Forelimb muscle (tissue), 1 donor: ENCODE data around the gene COL23A1. TPM values are rescaled to one million over a fixed set of nuclear protein-coding genes. Genes with fewer than 3 reads are reported as not detected.

Experiments
- DNase-seq: peaks from one replicate; pipeline ENCODE4 v3.0.0-alpha.2; 2013; ENCODE audit warnings: low read depth
- polyA plus RNA-seq: library from polyadenylated mRNA; unstranded; fragments of 120-200 nt; gene quantifications from one replicate; pipeline ENCODE4 v1.2.1, GENCODE V29; 2013; ENCODE audit not compliant: insufficient read length

Gene COL23A1
- polyA plus RNA-seq, 1 donor = 10.1 TPM

GRCh38 chr5:178424810-178425177 lies 165.4 kb downstream of the COL23A1 start:
- no peak for DNase-seq

- DNase-seq = no peak
These were observed 166.0 kb downstream of the COL23A1 start for GRCh38 chr5:178423901-178424809.

DNA sequence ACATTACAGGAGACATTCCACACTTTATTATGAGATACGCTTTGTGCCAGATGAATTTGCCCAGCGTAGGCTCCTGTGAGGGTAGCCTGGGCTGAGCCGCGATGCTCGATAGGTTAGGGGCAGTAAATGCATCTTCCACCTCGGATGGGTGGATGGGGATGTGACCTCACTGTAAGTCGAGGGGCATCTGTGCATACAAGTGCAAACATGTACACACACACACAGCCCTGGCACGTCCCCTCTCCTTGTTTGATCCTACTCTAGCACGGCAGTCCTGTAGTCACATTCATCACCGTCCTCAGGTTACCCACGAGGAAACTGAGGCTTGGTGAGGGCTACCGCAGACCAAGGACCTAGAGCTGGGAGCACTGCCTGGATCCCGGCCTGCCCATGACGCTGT lies 166.8 kb downstream of the COL23A1 start:
- no peak for DNase-seq

DNA sequence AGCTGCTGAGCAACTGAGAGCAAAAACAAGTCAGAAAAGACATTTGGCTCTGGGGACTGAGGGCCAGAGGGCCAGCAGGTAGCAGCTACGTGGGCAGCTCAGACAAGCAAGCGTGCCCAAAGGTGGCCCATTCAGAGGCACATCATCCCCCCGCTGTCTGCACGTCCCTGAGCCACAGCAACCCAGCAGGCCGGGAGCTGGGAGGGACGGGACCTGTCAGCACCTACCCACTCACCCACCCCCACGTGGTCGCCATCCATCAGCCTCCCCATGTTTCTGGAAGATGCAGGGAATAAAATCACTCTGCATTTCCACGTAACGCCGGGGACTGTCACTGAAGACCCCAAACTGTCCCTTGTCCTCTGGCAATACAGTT lies 167.8 kb downstream of the COL23A1 start:
- no peak for DNase-seq

DNA sequence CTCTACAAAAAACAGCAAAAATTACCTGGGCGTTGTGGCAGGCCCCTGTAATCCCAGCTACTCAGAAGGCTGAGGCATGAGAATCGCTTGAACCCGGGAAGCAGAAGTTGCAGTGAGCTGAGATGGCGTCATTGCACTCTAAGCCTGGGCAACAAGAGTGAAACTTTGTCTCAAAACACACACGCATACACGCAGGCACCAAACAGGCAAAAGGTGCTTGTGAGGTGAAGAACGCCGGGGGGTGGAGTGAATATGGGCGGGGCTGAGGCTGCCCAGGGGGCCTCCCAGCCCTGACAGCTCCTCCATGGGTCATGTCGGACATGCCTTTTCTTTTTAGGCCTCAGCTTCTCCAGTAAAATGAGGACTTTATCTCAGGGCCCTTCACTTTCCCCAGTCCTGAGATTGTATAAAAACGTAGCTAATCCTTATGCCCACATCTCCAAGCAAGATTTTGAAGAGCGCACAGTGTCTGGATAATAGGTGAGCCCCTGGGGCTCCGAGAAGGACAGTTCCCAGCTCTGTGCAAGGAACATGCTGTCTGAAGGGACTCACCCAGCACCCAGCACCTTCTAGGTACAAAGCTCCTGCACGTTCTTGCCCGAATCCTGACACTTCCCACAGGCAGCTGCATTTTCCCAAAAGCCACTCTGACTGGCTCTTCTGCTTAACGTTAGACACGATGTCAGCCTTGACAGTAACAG lies 168.3 kb downstream of the COL23A1 start:
- DNase-seq = no peak

DNA sequence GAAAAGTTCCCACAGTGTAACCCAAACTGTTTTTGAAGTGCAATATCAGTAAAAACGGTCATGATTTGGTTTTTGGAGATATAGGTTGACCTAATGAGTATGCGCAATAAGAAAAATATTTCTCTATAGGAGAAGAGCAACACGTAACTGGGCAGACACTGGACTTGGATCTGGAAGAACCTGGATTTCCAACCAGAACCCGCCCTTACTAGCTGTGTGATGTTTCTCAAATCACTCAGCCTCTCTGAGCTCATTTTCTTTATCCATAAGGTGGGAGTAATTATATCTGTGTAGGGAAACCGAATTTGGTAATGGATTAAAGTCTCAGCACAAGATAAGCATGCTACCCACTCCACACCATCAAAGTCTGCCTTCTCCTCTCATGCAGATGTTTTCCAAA lies 169.1 kb downstream of the COL23A1 start:
- DNase-seq = no peak

DNA sequence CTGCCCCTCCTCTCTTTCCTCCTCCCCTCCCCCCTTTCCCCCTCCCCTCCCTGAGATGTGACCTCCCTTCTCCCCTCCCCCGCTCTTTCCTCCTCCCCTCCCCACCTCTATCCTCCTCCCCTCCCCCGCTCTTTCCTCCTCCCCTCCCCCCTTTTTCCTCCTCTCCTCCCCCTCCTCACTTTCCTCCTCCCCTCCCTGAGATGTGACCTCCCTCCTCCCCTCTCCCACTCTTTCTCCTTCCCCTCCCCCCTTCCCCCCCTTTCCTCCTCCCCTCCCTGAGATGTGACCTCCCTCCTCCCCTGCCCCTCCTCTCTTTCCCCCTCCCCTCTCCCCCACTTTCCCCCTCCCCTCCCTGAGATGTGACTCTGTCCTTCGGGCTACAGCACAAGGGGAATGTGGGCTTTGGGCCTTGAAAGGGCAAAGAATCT lies 169.8 kb downstream of the COL23A1 start:
- no peak for DNase-seq

DNA sequence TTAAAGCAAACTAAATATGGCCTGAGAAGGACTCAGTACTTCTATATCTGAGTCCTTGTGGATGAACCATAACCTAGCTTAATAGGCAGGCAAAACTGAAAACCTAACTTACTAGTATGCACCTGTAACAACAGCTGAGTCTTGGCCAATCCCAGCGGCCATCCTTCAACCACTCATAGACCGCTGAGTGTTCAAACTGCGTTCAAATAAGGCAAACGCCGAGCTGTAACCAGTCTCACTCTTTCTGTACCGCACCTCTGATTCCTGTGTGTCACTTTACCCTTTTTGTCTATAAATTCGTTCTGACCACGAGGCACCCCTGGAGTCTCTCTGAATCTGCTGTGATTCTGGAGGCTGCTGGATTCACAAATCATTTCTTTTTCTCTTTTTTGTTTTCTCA lies 170.5 kb downstream of the COL23A1 start:
- DNase-seq = no peak

GRCh38 chr5:178419196-178419595 lies 171.0 kb downstream of the COL23A1 start:
- DNase-seq = no peak

- DNase-seq = no peak
These were observed 171.7 kb downstream of the COL23A1 start for GRCh38 chr5:178418471-178419010.

- no peak for DNase-seq
These were observed 172.2 kb downstream of the COL23A1 start for GRCh38 chr5:178418031-178418430.

DNA sequence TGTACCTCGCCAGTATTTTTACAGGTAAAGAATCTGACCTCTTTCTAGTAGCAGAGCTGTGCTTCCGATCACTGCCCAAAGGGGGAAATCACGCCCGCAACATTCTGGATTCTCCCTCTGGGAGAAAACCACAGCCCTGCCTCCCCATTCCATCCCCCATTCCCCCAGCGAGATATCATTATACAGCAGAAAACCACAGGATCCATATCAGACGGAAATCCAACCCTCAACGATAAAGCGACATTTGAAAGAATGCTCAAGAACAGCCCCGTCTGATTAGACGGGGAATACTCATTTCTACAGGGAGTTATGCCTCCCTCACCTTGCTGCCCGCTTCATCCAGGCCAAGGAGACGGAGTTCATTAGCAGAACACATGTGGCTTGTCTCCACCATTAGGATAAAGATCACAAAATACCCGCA lies 172.8 kb downstream of the COL23A1 start:
- no peak for DNase-seq

DNA sequence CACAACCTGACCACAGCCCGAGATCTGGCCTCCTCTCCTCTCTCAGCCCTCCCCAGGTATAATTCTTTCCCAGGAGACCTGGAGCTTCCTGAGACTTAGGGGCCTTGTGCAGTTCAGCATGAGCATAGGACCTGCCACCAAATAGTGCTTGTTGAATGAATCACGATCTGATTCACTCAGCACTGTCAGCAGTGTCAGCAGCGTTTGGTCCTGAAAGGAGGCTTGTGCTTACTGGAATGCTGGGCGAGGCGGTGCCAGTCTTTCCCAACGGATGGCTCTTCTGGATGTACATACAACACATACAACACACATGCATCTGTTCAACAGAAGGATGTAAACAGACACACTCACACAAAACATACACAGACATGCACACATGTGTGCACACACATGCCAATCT lies 173.3 kb downstream of the COL23A1 start:
- no peak for DNase-seq

- DNase-seq = no peak
These were observed 173.8 kb downstream of the COL23A1 start for GRCh38 chr5:178416206-178416882.

GRCh38 chr5:178415353-178415752 lies 174.8 kb downstream of the COL23A1 start:
- no peak for DNase-seq

DNA sequence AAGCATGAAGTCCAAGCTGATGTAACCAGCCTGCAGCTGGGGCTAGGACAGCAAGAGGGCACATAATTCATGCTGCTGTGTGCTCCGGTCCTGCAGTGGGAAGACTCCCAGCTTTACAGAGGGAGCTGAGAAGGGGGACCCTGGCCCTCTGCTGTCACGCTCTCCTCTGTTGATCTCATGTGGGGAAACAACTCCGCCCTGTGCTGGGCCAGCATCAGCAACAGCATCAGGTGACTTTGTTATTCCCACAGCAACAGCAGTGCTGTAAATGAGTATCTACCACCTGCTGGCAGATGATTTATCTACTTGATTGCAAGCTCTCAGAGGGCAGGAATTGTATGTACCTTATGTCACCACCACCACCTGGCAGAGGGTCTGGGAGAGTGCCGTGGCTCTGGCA lies 176.2 kb downstream of the COL23A1 start:
- no peak for DNase-seq

GRCh38 chr5:178411083-178411482 lies 179.1 kb downstream of the COL23A1 start:
- DNase-seq = no peak

GRCh38 chr5:178407646-178408045 lies 182.5 kb downstream of the COL23A1 start:
- DNase-seq = no peak

DNA sequence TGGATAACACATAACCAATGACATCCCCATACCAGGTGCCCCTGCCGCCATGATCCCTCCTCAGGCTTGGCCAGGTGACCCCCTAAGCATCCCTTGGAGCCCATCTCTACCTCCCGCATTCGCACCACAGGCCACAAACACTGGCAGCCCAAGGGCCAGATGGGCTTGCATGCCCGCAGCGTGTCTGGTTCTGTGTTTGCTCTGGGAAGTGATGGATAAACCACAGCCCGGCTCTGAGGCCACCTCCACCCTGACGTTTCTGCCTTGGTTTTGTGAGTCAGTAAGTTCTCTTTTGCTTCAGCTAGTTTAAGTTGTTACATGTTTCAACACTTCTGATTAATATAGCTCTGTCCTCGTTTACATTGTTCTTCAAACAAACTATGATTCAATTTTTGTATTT lies 185.2 kb downstream of the COL23A1 start:
- DNase-seq = no peak

- no peak for DNase-seq
These were observed 186.1 kb downstream of the COL23A1 start for GRCh38 chr5:178403956-178404600.

GRCh38 chr5:178403351-178403750 lies 186.8 kb downstream of the COL23A1 start:
- DNase-seq = no peak

- DNase-seq = no peak
These were observed 190.5 kb downstream of the COL23A1 start for GRCh38 chr5:178399701-178400095.
